CD1c-positive myeloid dendritic cell (primary cell): ENCODE measurements around the gene ISG15.

ENCODE experiments used
- DNase-seq: peaks from one replicate; pipeline ENCODE4 v3.0.0-alpha.2; 2016; ENCODE audit errors: extremely low spot score

Gene ISG15

GRCh38 chr1:1013105-1013921 is at the start of gene ISG15:
ISG15 (plus strand) TSS chr1:1013497; CDS start chr1:1013574, 77 bp downstream.
- DNase-seq, result peak; percentile 93

- DNase-seq, result no peak
Observed at GRCh38 chr1:963746-964525, 49.4 kb upstream of the ISG15 start.

GRCh38 chr1:964691-965525 is 48.4 kb upstream of the ISG15 start:
- no peak for DNase-seq

GRCh38 chr1:965526-966134 is 47.7 kb upstream of the ISG15 start:
- DNase-seq, result no peak

GRCh38 chr1:966135-966703 is 47.1 kb upstream of the ISG15 start, which contains the start of gene PLEKHN1:
PLEKHN1 (plus strand) TSS chr1:966482; CDS start chr1:966532, 50 bp downstream.
- DNase-seq, result peak; percentile 39

GRCh38 chr1:966704-967300 is 46.5 kb upstream of the ISG15 start:
- DNase-seq, result peak; percentile 70

GRCh38 chr1:967466-968343 is 45.6 kb upstream of the ISG15 start:
- no peak for DNase-seq

GRCh38 chr1:969260-969855 is 43.9 kb upstream of the ISG15 start:
- no peak for DNase-seq

GRCh38 chr1:970242-970972 is 42.9 kb upstream of the ISG15 start:
- DNase-seq, result no peak

- DNase-seq, result no peak
Observed at GRCh38 chr1:970973-971730, 42.1 kb upstream of the ISG15 start.

GRCh38 chr1:971751-972506 is 41.4 kb upstream of the ISG15 start:
- DNase-seq, result no peak

- no peak for DNase-seq
Observed at GRCh38 chr1:972726-973458, 40.4 kb upstream of the ISG15 start.

- no peak for DNase-seq
Observed at GRCh38 chr1:973459-974292, 39.6 kb upstream of the ISG15 start.

- no peak for DNase-seq
Observed at GRCh38 chr1:974293-974640, 39.0 kb upstream of the ISG15 start.

- DNase-seq, result no peak
Observed at GRCh38 chr1:974687-975328, 38.5 kb upstream of the ISG15 start.
